ENCODE results near the gene MYT1. TPM values are rescaled to one million over a fixed set of nuclear protein-coding genes. Genes with fewer than 3 reads are reported as not detected.
A peak's percentile ranks its signal among the peaks of the same experiment; 100 is the strongest.

MYT1 gene
- total RNA-seq, 3 donors from 2014 or later: under 0.01 TPM; not detected in 2

DNA sequence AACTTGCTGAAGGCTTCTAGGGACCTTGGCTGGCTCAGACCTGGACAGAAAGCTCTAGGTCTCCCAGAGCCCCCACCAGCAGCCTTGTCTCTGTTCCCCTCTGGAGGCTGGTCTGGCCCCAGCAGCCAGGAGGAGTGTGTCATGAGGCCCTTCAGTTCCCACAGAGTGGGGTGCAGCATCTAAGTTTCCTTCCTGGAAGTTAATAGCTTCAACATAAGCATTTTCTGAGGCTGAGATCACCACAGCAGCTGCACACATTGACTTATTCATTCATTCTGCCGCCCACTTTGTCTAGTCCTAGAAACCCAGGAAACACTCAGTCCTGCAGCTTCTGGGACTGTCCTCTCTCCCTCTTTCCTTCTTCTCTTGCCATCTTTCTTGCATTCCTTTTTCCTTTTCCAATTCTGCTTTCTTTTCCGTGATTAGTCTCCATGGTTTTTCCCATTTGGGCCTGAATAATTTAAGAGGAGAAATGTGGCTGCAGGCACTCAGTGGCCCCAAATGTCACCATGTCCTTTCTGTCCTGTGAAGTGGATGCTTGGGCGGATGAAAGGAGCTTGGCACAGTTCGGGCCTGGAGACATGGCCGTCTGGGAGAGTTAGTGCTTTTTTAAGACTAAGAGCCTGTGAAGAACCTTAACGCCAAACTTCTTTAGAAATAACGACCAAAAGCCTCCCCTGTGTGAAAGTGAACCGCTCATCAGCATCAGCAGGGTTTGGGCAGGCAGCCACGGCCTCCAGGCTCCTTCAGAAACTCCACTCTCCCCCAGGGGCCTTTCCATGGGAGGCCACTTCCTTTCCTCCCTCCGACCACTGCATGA is 60.3 kb downstream of the MYT1 start:
- TF ChIP-seq POLR2AphosphoS5 (IDR thresholded peaks at IDR 0.05) (no peak), POLR2A (IDR thresholded peaks at IDR 0.05) (no peak)
- TF ChIP-seq, protein P1, sequence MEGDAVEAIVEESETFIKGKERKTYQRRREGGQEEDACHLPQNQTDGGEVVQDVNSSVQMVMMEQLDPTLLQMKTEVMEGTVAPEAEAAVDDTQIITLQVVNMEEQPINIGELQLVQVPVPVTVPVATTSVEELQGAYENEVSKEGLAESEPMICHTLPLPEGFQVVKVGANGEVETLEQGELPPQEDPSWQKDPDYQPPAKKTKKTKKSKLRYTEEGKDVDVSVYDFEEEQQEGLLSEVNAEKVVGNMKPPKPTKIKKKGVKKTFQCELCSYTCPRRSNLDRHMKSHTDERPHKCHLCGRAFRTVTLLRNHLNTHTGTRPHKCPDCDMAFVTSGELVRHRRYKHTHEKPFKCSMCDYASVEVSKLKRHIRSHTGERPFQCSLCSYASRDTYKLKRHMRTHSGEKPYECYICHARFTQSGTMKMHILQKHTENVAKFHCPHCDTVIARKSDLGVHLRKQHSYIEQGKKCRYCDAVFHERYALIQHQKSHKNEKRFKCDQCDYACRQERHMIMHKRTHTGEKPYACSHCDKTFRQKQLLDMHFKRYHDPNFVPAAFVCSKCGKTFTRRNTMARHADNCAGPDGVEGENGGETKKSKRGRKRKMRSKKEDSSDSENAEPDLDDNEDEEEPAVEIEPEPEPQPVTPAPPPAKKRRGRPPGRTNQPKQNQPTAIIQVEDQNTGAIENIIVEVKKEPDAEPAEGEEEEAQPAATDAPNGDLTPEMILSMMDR (IDR thresholded peaks at IDR 0.05): no peak
- H3K27me3 ChIP-seq: no peaks in the 10 kb centered on the region
- H3K4me1 ChIP-seq: no peaks in the 10 kb centered on the region
- H3K36me3 ChIP-seq: no peaks in the 10 kb centered on the region
- no peak overlapping the region for H3K4me3 ChIP-seq
- intact Hi-C loops (cut with DNase I; ENCODE audit: low total_unique reads): no loop called here
- no peaks in the 10 kb centered on the region for H3K9me3 ChIP-seq
- DNase-seq (ENCODE audit: low spot score in 2 of 2): no peak
- peak overlapping the region in 1 of 2 donors; percentile 5 for H3K27ac ChIP-seq

DNA sequence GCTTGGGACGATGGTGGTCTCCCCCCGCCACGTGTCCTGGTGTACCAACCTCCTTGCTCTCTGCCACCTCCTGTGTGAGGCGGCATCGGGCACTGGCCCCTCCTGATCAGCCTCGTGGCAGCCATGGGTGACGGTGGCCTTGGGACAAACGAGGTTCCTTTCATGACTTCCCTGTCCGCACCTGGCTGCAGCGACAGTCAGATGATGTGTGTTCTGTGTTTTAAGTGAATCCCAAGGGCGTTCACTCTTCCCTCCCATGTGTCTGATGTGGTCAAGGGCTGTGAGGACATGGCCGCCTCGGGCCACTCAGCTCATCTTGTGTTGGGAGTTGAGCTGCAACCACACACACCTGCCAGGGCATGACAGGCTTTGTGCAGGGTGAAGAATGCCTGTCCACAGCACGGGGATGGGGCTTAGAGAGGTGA is 60.9 kb downstream of the MYT1 start:
- no peaks in the 10 kb centered on the region for H3K9me3 ChIP-seq
- H3K36me3 ChIP-seq: no peaks in the 10 kb centered on the region
- no peaks in the 10 kb centered on the region for H3K27me3 ChIP-seq
- no peaks in the 10 kb centered on the region for H3K4me1 ChIP-seq
- no peak overlapping the region for H3K27ac ChIP-seq
- no peak for TF ChIP-seq POLR2AphosphoS5 (IDR thresholded peaks at IDR 0.05)
- no peak for TF ChIP-seq POLR2A (IDR thresholded peaks at IDR 0.05)
- TF ChIP-seq, protein P1 (IDR thresholded peaks at IDR 0.05): no peak
- intact Hi-C loops (cut with DNase I; ENCODE audit: low total_unique reads): no loop called here
- no peak overlapping the region for H3K4me3 ChIP-seq
- no peak for DNase-seq (ENCODE audit: low spot score in 2 of 2)

DNA sequence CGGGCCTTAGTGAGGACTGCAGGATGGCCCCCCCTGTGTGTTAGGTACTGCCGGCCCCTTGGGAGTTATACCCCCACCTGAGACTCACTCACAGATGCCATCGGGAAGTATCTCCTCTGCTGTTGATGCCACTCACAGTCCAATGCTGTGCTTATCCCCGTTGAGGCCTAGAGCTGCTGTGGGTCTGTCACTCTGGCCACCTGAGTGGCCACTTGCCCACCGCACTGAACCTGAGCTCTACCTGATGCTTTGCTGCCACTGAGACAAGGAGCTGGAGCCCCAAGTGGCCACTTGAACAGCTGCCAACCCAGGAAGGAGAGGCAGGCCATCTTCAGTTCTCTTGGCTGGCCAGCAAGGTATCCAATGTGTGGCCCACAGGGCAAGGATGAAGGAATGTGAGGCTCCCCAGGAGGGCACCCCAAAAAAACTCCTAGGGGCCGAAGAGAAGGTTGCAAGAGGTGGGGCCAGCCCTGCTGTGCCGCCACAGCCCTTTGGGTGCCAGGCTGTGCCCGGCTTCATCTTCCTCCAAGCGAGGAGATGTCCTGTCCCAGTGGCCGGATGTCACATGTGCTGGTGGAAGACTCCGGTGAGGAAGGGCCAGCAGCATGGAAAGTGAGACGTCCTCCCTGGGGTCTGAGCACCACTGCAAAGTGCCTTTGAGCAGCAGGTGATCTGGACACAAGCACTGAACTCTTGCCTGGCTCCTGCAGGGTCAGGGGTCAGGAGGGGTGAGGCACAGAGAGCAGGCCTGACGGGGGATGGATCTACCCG is 61.8 kb downstream of the MYT1 start:
- Histone ChIP-seq H3K4me1 (no peaks in the 10 kb centered on the region), H3K36me3 (no peaks in the 10 kb centered on the region), H3K27me3 (no peaks in the 10 kb centered on the region), H3K27ac (no peak overlapping the region), H3K9me3 (no peaks in the 10 kb centered on the region), H3K4me3 (no peak overlapping the region)
- intact Hi-C loops (cut with DNase I; ENCODE audit: low total_unique reads): no loop called here
- no peak for DNase-seq (ENCODE audit: low spot score in 2 of 2)
- TF ChIP-seq, protein P1 (IDR thresholded peaks at IDR 0.05): no peak
- TF ChIP-seq POLR2AphosphoS5 (IDR thresholded peaks at IDR 0.05): no peak
- TF ChIP-seq POLR2A (IDR thresholded peaks at IDR 0.05): no peak

GRCh38 chr20:64226686-64227580 is 62.7 kb downstream of the MYT1 start:
- Histone ChIP-seq H3K27ac (no peak overlapping the region), H3K36me3 (no peaks in the 10 kb centered on the region), H3K9me3 (no peaks in the 10 kb centered on the region), H3K4me3 (no peak overlapping the region), H3K4me1 (no peaks in the 10 kb centered on the region), H3K27me3 (no peaks in the 10 kb centered on the region)
- no peak for DNase-seq (ENCODE audit: low spot score in 2 of 2)
- TF ChIP-seq POLR2A (IDR thresholded peaks at IDR 0.05) (no peak), POLR2AphosphoS5 (IDR thresholded peaks at IDR 0.05) (no peak)
- TF ChIP-seq, protein P1 (IDR thresholded peaks at IDR 0.05): no peak
- intact Hi-C loops (cut with DNase I; ENCODE audit: low total_unique reads): no loop called here

Measured in breast epithelium (tissue), 4 donors.